ENCODE results near the gene SIRT6. TPM values are rescaled to one million over a fixed set of nuclear protein-coding genes. Genes with fewer than 3 reads are reported as not detected.

The SIRT6 gene
- total RNA-seq, 1 experiment from 2014 or later: 33.2 TPM

GRCh38 chr19:4187313-4188122 lies 5.2 kb upstream of the SIRT6 start:
- no peak overlapping the region for H3K4me3 Mint-ChIP-seq (ENCODE audit: unreplicated experiment)
- no peak for DNase-seq (ENCODE audit: unreplicated experiment)
- no peak overlapping the region for H3K27ac Mint-ChIP-seq (ENCODE audit: low read depth, unreplicated experiment)
- H3K4me1 Mint-ChIP-seq (ENCODE audit: insufficient read depth, unreplicated experiment): peaks cover 12% of the 10 kb centered on the region
- POLR2A ChIA-PET: no interaction called here
- H3K36me3 Mint-ChIP-seq (ENCODE audit: insufficient read depth, unreplicated experiment): no peaks in the 10 kb centered on the region
- intact Hi-C loops (cut with micrococcal nuclease): loop anchor here (2.0 kb wide), 1 partner anchor 47 kb away; no protein-coding TSS in a partner anchor
- TF ChIP-seq CTCF (IDR thresholded peaks at IDR 0.05; ENCODE audit: unreplicated experiment): no peak
- no TSS peak for BruUV-seq (replicated peaks)
- H3K9me3 Mint-ChIP-seq (ENCODE audit: unreplicated experiment): no peaks in the 10 kb centered on the region
- H3K27me3 Mint-ChIP-seq (ENCODE audit: insufficient read depth, unreplicated experiment): no peaks in the 10 kb centered on the region
- CTCF ChIA-PET: interaction anchor here (0.6 to 1.1 kb wide), 6 partner anchors 14 to 106 kb away, joined by 3 to 4 read pairs (median 4); no protein-coding TSS in a partner anchor

- H3K9me3 Mint-ChIP-seq (ENCODE audit: unreplicated experiment): no peaks in the 10 kb centered on the region
- H3K4me3 Mint-ChIP-seq (ENCODE audit: unreplicated experiment): no peak overlapping the region
- ChIA-PET CTCF (interaction anchor here (0.6 to 1.0 kb wide), 3 partner anchors 20 to 136 kb away, joined by 3 to 4 read pairs (median 3); no protein-coding TSS in a partner anchor), POLR2A (interaction anchor here (0.6 to 0.7 kb wide), 2 partner anchors 520 to 541 kb away, joined by 3 read pairs; no protein-coding TSS in a partner anchor)
- TF ChIP-seq CTCF (IDR thresholded peaks at IDR 0.05; ENCODE audit: unreplicated experiment): peak; percentile 67
- H3K36me3 Mint-ChIP-seq (ENCODE audit: insufficient read depth, unreplicated experiment): no peaks in the 10 kb centered on the region
- intact Hi-C loops (cut with micrococcal nuclease): loop anchor here (1.0 to 2.0 kb wide), 2 partner anchors 46 to 200 kb away; no protein-coding TSS in a partner anchor
- BruUV-seq (replicated peaks): no TSS peak
- H3K27me3 Mint-ChIP-seq (ENCODE audit: insufficient read depth, unreplicated experiment): no peaks in the 10 kb centered on the region
- no peak overlapping the region for H3K27ac Mint-ChIP-seq (ENCODE audit: low read depth, unreplicated experiment)
- peak; percentile 86 for DNase-seq (ENCODE audit: unreplicated experiment)
- peaks cover 13% of the 10 kb centered on the region for H3K4me1 Mint-ChIP-seq (ENCODE audit: insufficient read depth, unreplicated experiment)
Observed at GRCh38 chr19:4186087-4186993, 4.0 kb upstream of the SIRT6 start.

GRCh38 chr19:4185413-4186086 lies 3.2 kb upstream of the SIRT6 start:
- DNase-seq (ENCODE audit: unreplicated experiment): no peak
- no peak overlapping the region for H3K27ac Mint-ChIP-seq (ENCODE audit: low read depth, unreplicated experiment)
- ChIA-PET CTCF (no interaction called here), POLR2A (no interaction called here)
- no peaks in the 10 kb centered on the region for H3K27me3 Mint-ChIP-seq (ENCODE audit: insufficient read depth, unreplicated experiment)
- no peak overlapping the region for H3K4me3 Mint-ChIP-seq (ENCODE audit: unreplicated experiment)
- no peaks in the 10 kb centered on the region for H3K9me3 Mint-ChIP-seq (ENCODE audit: unreplicated experiment)
- peaks cover 18% of the 10 kb centered on the region for H3K4me1 Mint-ChIP-seq (ENCODE audit: insufficient read depth, unreplicated experiment)
- no TSS peak for BruUV-seq (replicated peaks)
- intact Hi-C loops (cut with micrococcal nuclease): loop anchor here (1.0 to 2.0 kb wide), 2 partner anchors 45 to 199 kb away; no protein-coding TSS in a partner anchor
- no peak for TF ChIP-seq CTCF (IDR thresholded peaks at IDR 0.05; ENCODE audit: unreplicated experiment)
- no peaks in the 10 kb centered on the region for H3K36me3 Mint-ChIP-seq (ENCODE audit: insufficient read depth, unreplicated experiment)

Data from MCF 10A (cell line).